GM18867 (cell line): Measurements from ENCODE around the gene SLC66A3.

Experiments used
- ATAC-seq: cut with Tn5 transposase; IDR thresholded peaks from one replicate; pipeline ENCODE4 v1.9.1; 2021; ENCODE audit warnings: mild to moderate bottlenecking, moderate library complexity; ENCODE audit not compliant: unreplicated experiment

Gene SLC66A3

GRCh38 chr2:11212645-11213044, 57.4 kb downstream of the SLC66A3 start:
- no peak for ATAC-seq

- no peak for ATAC-seq
Observed at GRCh38 chr2:11213090-11213638, 57.9 kb downstream of the SLC66A3 start.

GRCh38 chr2:11213975-11214374, 58.7 kb downstream of the SLC66A3 start:
- no peak for ATAC-seq

GRCh38 chr2:11214770-11215169, 59.5 kb downstream of the SLC66A3 start:
- ATAC-seq: no peak

GRCh38 chr2:11215407-11215806, 60.1 kb downstream of the SLC66A3 start:
- ATAC-seq: no peak

GRCh38 chr2:11220445-11220844, 65.2 kb downstream of the SLC66A3 start:
- no peak for ATAC-seq

- no peak for ATAC-seq
Observed at GRCh38 chr2:11222845-11223244, 67.6 kb downstream of the SLC66A3 start.

GRCh38 chr2:11224887-11225286, 69.6 kb downstream of the SLC66A3 start:
- ATAC-seq: no peak

- ATAC-seq: no peak
Observed at GRCh38 chr2:11227595-11227994, 72.3 kb downstream of the SLC66A3 start.
